Muscle of leg (tissue), 11 donors: ENCODE results near the gene GGN. TPM values are rescaled to one million over a fixed set of nuclear protein-coding genes. Genes with fewer than 3 reads are reported as not detected.

ENCODE experiments used
- DNase-seq: peaks from one replicate; pipeline ENCODE4 v3.0.0; 2013
- H3K27ac ChIP-seq: one replicate; pipeline ENCODE4 v1.5.1; 2013; ENCODE audit warnings: mild to moderate bottlenecking, low read length, control low read depth
- H3K27me3 ChIP-seq: one replicate; pipeline ENCODE4 v1.6.1; 2013; ENCODE audit warnings: low read length; ENCODE audit not compliant: control insufficient read depth, insufficient read depth
- H3K36me3 ChIP-seq: one replicate; pipeline ENCODE4 v1.6.1; 2013; ENCODE audit warnings: low read length; ENCODE audit not compliant: control insufficient read depth, insufficient read depth
- H3K4me1 ChIP-seq: one replicate; pipeline ENCODE4 v1.6.1; 2013; ENCODE audit warnings: low read length; ENCODE audit not compliant: control insufficient read depth, insufficient read depth
- H3K4me3 ChIP-seq: one replicate; pipeline ENCODE4 v1.5.1; 2013; ENCODE audit warnings: low read length, control low read depth
- H3K9me3 ChIP-seq: replicated peaks from 2 replicates; pipeline ENCODE4 v1.6.1; 2013; ENCODE audit warnings: low read depth, low read length; ENCODE audit not compliant: control insufficient read depth
- WGBS: methylation state at CpG from one replicate; pipeline ENCODE4 v1.1.5; 2013; ENCODE audit warnings: missing lambda C conversion rate; ENCODE audit not compliant: insufficient coverage; 5-methylcytosine and 5-hydroxymethylcytosine counted together
- polyA plus RNA-seq, 8 donors: library from polyadenylated mRNA; unstranded; fragments of 120-200 nt; gene quantifications; one replicate each; pipeline versions ENCODE4 v1.2.1 to v1.2.3, GENCODE V29; 2013; ENCODE audit warnings: inconsistent platforms in 1 of 8, low replicate concordance in 1 of 8; ENCODE audit not compliant: insufficient read length in 8 of 8, insufficient read depth in 1 of 8
- total RNA-seq: library from RNA; stranded (reverse); fragments of 120-200 nt; gene quantifications from one replicate; pipeline ENCODE4 v1.2.4, GENCODE V29; 2013

Gene GGN
- total and polyA plus RNA-seq, 9 donors: 0.09 to 0.84 (median 0.34) TPM; not detected in 2

DNA sequence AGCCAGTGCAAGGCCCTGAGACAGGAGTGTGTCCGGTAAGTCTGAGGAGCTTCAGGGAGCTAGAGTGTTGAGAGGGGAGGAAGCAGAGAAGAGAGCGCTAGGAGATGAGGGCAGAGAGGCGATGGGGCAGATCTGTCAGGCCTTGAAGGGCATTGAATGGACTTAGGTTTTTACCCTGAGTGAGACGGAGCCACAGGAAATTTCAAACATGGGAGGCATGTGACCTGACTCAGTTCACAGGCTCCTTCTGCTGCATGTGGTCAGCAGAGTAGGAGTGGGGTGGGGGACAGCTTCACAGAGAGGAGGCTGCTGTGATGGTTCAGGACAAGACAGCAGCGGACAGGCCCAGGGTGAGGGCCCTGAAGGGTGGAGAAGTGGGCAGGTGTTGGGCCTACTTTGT is 12.5 kb upstream of the GGN start:
- WGBS: 62% methylated on average over 5 of the region's 5 CpGs
- Histone ChIP-seq H3K27ac (no peak overlapping the region), H3K36me3 (peaks cover 9% of the 10 kb centered on the region), H3K4me1 (peaks cover 8% of the 10 kb centered on the region), H3K4me3 (no peak overlapping the region), H3K9me3 (no peaks in the 10 kb centered on the region), H3K27me3 (peaks cover 41% of the 10 kb centered on the region)
- DNase-seq: no peak

DNA sequence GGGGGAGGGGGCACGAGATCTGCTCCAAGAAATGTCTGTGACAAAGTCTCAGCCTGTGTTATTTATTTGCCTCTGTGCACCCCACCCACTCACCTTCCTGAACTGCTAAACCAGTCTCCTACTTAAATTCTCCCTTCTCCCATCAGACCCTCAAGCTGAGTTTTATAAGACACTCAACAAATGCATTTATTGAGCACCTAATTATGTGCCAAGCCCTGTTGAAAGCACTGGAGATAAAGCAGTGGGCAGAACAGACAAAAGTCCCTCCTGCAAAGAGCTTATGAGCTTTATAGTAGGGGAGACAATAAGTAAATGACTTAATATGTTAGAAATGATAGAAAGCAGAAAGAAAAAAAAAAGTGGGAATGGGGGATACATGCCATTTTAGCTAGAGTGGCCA is 11.7 kb upstream of the GGN start:
- no peak overlapping the region for H3K4me3 ChIP-seq
- no peaks in the 10 kb centered on the region for H3K9me3 ChIP-seq
- peaks cover under 1% of the 10 kb centered on the region for H3K36me3 ChIP-seq
- peaks cover 14% of the 10 kb centered on the region for H3K4me1 ChIP-seq
- no peak overlapping the region for H3K27ac ChIP-seq
- WGBS: no CpG with 5 or more reads among the region's 1 CpG
- H3K27me3 ChIP-seq: peaks cover 50% of the 10 kb centered on the region
- DNase-seq: no peak

DNA sequence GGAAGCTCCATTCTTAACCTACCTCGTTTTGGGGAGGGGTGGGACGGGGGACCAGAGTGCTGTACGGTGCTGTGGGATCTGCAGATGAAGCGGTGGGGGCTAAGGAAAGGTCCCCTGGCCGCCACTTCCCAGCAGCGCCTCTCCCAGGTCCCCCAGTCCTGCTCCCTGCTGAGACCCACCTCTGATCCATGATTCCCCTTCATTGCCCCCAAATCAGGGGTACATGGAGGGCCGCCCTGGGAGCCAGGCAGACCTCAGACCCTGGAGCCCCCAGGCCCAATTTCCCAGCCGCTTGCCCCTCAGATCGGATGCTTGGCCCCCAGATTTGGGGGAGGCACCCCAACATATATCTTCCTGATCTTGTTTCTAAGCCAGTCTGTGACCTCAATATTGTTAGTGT is 11.2 kb upstream of the GGN start:
- peaks cover 14% of the 10 kb centered on the region for H3K4me1 ChIP-seq
- H3K27ac ChIP-seq: no peak overlapping the region
- 57% methylated on average over 3 of the region's 9 CpGs for WGBS
- DNase-seq: no peak
- H3K27me3 ChIP-seq: peaks cover 54% of the 10 kb centered on the region
- H3K36me3 ChIP-seq: no peaks in the 10 kb centered on the region
- H3K9me3 ChIP-seq: no peaks in the 10 kb centered on the region
- H3K4me3 ChIP-seq: no peak overlapping the region

GRCh38 chr19:38395381-38396114 is 7.7 kb upstream of the GGN start:
- 5% methylated on average over 86 of the region's 86 CpGs for WGBS
- Histone ChIP-seq H3K27me3 (peaks cover 83% of the 10 kb centered on the region), H3K9me3 (no peaks in the 10 kb centered on the region), H3K36me3 (no peaks in the 10 kb centered on the region), H3K4me1 (peaks cover 6% of the 10 kb centered on the region), H3K4me3 (no peak overlapping the region), H3K27ac (no peak overlapping the region)
- no peak for DNase-seq

DNA sequence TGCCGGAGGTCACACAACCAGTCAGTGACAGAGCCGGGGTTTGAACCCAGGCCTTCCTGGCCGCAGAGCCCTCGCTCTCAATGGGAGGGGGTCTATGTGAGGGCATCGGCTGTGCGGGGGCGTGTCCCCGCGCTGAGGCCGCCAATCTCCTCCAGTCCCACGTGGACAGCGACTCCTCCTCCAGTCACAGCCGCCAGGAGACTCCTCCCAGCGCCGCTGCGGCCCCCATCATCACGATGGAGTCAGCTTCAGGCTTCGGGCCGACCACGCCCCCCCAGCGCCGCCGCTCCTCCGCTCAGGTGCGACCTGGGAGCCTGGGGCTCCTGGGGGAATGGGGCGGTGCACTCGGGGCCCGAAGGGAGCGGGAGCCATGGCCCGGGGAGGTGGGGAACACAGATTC is 6.7 kb upstream of the GGN start:
- Histone ChIP-seq H3K9me3 (no peaks in the 10 kb centered on the region), H3K36me3 (no peaks in the 10 kb centered on the region), H3K4me1 (peaks cover 6% of the 10 kb centered on the region), H3K27ac (no peak overlapping the region), H3K4me3 (no peak overlapping the region), H3K27me3 (peaks cover 89% of the 10 kb centered on the region)
- 3% methylated on average over 28 of the region's 30 CpGs for WGBS
- DNase-seq: no peak

- no peak for DNase-seq
- H3K4me1 ChIP-seq: peaks cover 19% of the 10 kb centered on the region
- peaks cover 88% of the 10 kb centered on the region for H3K27me3 ChIP-seq
- no peak overlapping the region for H3K27ac ChIP-seq
- H3K9me3 ChIP-seq: no peaks in the 10 kb centered on the region
- WGBS: 63% methylated on average over 6 of the region's 6 CpGs
- H3K36me3 ChIP-seq: no peaks in the 10 kb centered on the region
- H3K4me3 ChIP-seq: no peak overlapping the region
These were observed 5.0 kb upstream of the GGN start for GRCh38 chr19:38392707-38393308.

DNA sequence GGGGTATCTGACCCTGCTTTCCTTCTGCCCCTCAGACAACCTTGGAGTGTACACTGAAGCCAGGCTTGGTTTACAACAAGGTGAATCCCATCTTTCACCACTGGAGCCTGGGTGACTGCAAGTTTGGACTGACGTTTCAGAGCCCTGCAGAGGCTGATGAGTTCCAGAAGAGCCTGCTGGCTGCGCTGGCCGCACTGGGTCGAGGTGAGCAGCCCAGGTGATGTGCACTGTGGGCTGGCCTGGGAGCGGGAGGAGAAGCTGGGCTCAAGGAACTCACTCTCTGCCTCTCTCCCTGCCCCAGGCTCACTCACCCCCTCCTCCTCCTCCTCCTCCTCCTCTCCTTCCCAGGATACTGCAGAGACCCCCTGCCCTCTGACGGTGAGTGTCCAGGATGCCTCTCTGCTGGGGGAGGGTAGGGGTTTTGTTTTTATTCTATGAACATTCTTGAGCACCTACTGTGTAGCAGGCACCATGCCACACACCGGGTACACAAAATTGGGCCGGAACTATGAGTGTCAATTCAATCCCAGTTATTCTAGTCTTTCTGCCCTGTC is 4.2 kb upstream of the GGN start:
- WGBS: 64% methylated on average over 5 of the region's 8 CpGs
- H3K27ac ChIP-seq: no peak overlapping the region
- no peak for DNase-seq
- H3K4me3 ChIP-seq: no peak overlapping the region
- peaks cover 27% of the 10 kb centered on the region for H3K4me1 ChIP-seq
- peaks cover 88% of the 10 kb centered on the region for H3K27me3 ChIP-seq
- no peaks in the 10 kb centered on the region for H3K36me3 ChIP-seq
- no peaks in the 10 kb centered on the region for H3K9me3 ChIP-seq

DNA sequence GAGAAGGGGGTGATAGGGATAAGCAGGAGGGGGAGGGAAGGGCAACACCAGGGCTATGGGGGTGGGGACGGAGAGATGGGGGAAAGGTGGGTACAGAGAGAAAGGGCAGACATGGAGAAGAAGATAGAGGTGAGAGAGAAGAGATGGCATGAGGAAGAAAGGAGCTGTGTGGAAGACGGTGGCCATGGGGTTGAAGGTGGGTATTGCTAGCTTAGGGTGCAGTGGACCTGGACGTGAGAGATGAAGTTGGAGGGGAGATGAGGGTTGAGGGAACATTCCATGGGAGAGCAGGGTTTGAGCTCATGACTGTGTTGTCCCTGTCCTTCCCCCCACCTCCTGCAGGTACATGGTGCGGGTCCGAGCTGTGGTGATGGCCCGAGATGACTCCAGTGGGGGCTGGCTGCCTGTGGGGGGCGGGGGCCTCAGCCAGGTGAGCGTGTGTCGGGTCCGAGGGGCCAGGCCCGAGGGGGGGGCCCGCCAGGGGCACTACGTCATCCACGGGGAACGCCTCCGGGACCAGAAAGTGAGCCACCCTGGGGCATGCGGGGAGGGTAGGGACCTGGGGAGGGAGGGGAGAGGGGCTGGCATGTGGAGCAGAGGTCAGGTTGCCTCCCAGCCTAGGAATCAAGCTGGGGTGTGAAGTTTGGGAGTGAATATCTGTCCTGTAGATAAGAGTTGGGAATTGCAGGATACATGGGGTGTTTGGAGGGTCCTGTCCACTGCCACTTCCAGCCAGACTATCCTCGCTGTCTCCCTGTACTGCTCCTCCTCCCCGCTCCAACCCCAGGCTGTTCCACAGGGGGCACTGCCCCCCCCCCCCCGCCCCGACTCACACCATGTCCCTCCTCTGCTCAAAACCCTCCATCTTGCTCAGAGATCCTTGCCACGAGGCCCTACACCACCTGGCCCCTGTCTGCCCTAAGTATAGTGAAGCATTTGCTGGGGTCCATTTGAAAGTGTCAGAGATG is 2.4 kb upstream of the GGN start:
- peaks cover 38% of the 10 kb centered on the region for H3K4me1 ChIP-seq
- no peak for DNase-seq
- H3K36me3 ChIP-seq: peaks cover 3% of the 10 kb centered on the region
- H3K27me3 ChIP-seq: peaks cover 92% of the 10 kb centered on the region
- no peak overlapping the region for H3K27ac ChIP-seq
- no peak overlapping the region for H3K4me3 ChIP-seq
- 15% methylated on average over 13 of the region's 22 CpGs for WGBS
- H3K9me3 ChIP-seq: no peaks in the 10 kb centered on the region

DNA sequence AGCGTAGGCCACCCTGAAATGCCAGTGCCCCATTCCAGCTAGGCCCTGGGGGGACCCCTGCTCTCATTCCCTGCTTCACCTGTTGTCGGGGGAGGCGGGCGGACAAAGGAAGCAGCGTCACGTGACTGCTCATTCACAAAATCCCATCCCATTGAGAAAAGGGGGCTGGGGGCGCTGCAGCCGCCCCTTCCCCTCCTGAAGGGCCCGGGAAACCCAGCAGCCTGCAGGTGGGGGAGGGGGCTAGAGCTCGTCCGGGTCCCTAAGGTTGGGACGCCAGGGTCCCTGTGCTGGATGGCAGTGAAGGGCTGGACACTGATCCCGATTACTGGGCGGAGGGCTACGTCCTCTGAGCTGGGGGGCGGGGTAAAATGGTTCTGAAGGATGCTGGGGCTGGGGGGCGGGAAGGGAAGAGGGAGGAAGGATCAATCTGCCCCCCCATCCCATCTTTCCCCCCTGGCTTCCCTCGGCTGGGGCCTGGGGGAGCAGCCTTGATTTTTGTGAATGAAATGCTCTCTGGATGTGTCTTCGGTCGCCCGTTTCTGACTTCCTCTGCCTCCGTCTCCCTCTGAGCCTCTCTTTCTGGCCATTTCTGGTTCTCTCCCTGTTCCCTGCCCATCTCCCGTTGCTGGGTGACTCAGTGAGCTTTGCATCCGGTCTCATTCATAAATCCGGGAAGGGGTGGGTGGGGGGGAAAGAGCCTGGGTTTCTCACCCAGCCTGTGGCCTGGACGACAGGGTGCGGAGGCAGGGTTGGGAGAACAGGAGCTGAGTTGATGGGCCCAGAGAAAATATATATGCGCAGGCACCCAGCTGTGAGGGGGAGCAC is 1.5 kb upstream of the GGN start:
- no peak overlapping the region for H3K4me3 ChIP-seq
- H3K27me3 ChIP-seq: peaks cover 92% of the 10 kb centered on the region
- H3K27ac ChIP-seq: no peak overlapping the region
- H3K4me1 ChIP-seq: peaks cover 32% of the 10 kb centered on the region
- H3K9me3 ChIP-seq: no peaks in the 10 kb centered on the region
- peak; percentile 43 for DNase-seq
- 9% methylated on average over 9 of the region's 28 CpGs for WGBS
- H3K36me3 ChIP-seq: peaks cover 11% of the 10 kb centered on the region
